SU-DHL-6 (cell line): ENCODE results near the gene PSORS1C1.

Experiments
- CTCF ChIP-seq: fragments of 200-600 bp; sonication (generic); IDR thresholded peaks from one replicate; pipeline ENCODE4 v1.5.1; 2017; ENCODE audit warnings: antibody characterized with exemption, mild to moderate bottlenecking, low read length, moderate library complexity; ENCODE audit not compliant: insufficient read depth, poor library complexity, severe bottlenecking
- EZH2phosphoT487 ChIP-seq: fragments of 200-600 bp; sonication (generic), shearing (Covaris generic); conservative IDR thresholded peaks from 2 replicates; pipeline ENCODE4 v1.6.1; 2018; ENCODE audit warnings: mild to moderate bottlenecking, antibody characterized with exemption, low read length, moderate library complexity, mixed read lengths

GRCh38 chr6:31116661-31117385 lies 2.2 kb downstream of the PSORS1C1 start:
- no peak for TF ChIP-seq CTCF
- TF ChIP-seq EZH2phosphoT487: no peak
